Spinal cord (tissue), 10 donors: ENCODE data around the gene SLC29A2. TPM values are rescaled to one million over a fixed set of nuclear protein-coding genes. Genes with fewer than 3 reads are reported as not detected.

ENCODE experiments used
- DNase-seq, 6 donors: peaks; one replicate each; pipeline versions ENCODE4 v3.0.0 to v3.0.0-alpha.2; 2013 to 2015; ENCODE audit warnings: low spot score in 6 of 6, low read depth in 4 of 6
- H3K27ac ChIP-seq: one replicate; pipeline ENCODE4 v1.5.1; 2013; ENCODE audit warnings: low read depth, low read length, control low read depth
- H3K27me3 ChIP-seq: one replicate; pipeline ENCODE4 v1.6.1; 2013; ENCODE audit warnings: low read length; ENCODE audit not compliant: control insufficient read depth, insufficient read depth
- H3K36me3 ChIP-seq: one replicate; pipeline ENCODE4 v1.6.1; 2013; ENCODE audit warnings: low read length; ENCODE audit not compliant: control insufficient read depth, insufficient read depth
- H3K4me1 ChIP-seq: one replicate; pipeline ENCODE4 v1.6.1; 2013; ENCODE audit warnings: low read length; ENCODE audit not compliant: control insufficient read depth, insufficient read depth
- H3K4me3 ChIP-seq: one replicate; pipeline ENCODE4 v1.5.1; 2013; ENCODE audit warnings: low read depth, low read length, control low read depth
- H3K9me3 ChIP-seq: one replicate; pipeline ENCODE4 v1.6.1; 2013; ENCODE audit warnings: low read length; ENCODE audit not compliant: control insufficient read depth, insufficient read depth
- WGBS: methylation state at CpG from one replicate; pipeline ENCODE4 v1.1.5; 2013; ENCODE audit warnings: missing lambda C conversion rate; ENCODE audit not compliant: insufficient coverage; 5-methylcytosine and 5-hydroxymethylcytosine counted together
- polyA plus RNA-seq, 2 donors: library from polyadenylated mRNA; unstranded; fragments of 120-200 nt; gene quantifications; one replicate each; pipeline ENCODE4 v1.2.1, GENCODE V29; 2013; ENCODE audit not compliant: insufficient read length in 2 of 2
- total RNA-seq, 2 donors: library from RNA; depleted of rRNA in 1 of 2; stranded (reverse); fragments of 120-200 nt in 1 of 2; fragments of >200 nt in 1 of 2; gene quantifications; one replicate each; pipeline versions ENCODE4 v1.2.3 to v1.2.4, GENCODE V29; 2013 to 2014
- donor health status: healthy.

SLC29A2 gene
- total and polyA plus RNA-seq, 4 donors: 1.5 to 11.0 (median 5.3) TPM

GRCh38 chr11:66318600-66318970, 53.0 kb downstream of the SLC29A2 start:
- Histone ChIP-seq H3K9me3 (no peaks in the 10 kb centered on the region), H3K36me3 (peaks cover 4% of the 10 kb centered on the region), H3K4me1 (peaks cover 36% of the 10 kb centered on the region), H3K4me3 (no peak overlapping the region), H3K27me3 (no peaks in the 10 kb centered on the region), H3K27ac (peak overlapping the region; percentile 88)
- DNase-seq: no peak
- 87% methylated on average over 3 of the region's 3 CpGs for WGBS

GRCh38 chr11:66317723-66318599, 53.6 kb downstream of the SLC29A2 start:
- peak overlapping the region; percentile 88 for H3K27ac ChIP-seq

GRCh38 chr11:66317322-66317722, 54.2 kb downstream of the SLC29A2 start:
- Histone ChIP-seq H3K4me3 (no peak overlapping the region), H3K9me3 (no peaks in the 10 kb centered on the region), H3K4me1 (peaks cover 48% of the 10 kb centered on the region), H3K27ac (peak overlapping the region; percentile 88), H3K27me3 (no peaks in the 10 kb centered on the region), H3K36me3 (peaks cover 4% of the 10 kb centered on the region)
- peak in 2 of 6 donors; percentile 38 to 52 for DNase-seq
- 18% methylated on average over 12 of the region's 14 CpGs for WGBS

More at GRCh38 chr11:66317723-66318599, 53.6 kb downstream of the SLC29A2 start:
- Histone ChIP-seq H3K36me3 (peaks cover 4% of the 10 kb centered on the region), H3K4me1 (peaks cover 42% of the 10 kb centered on the region), H3K9me3 (no peaks in the 10 kb centered on the region), H3K27me3 (no peaks in the 10 kb centered on the region), H3K4me3 (no peak overlapping the region)
- DNase-seq: peak in 2 of 6 donors; percentile 37 to 49
- WGBS: 59% methylated on average over 12 of the region's 16 CpGs

- Histone ChIP-seq H3K4me3 (peak within 1 kb of the TSS; percentile 45), H3K9me3 (no peaks in the 10 kb centered on the region), H3K27me3 (no peaks in the 10 kb centered on the region), H3K36me3 (peaks cover 4% of the 10 kb centered on the region), H3K27ac (peak within 1 kb of the TSS; percentile 88), H3K4me1 (peaks cover 53% of the 10 kb centered on the region)
- WGBS: 20% methylated on average over 18 of the region's 29 CpGs
- peak in 2 of 6 donors; percentile 56 to 82 for DNase-seq
Measured at GRCh38 chr11:66316849-66317251, 54.7 kb downstream of the SLC29A2 start, which contains the start of gene CD248. TSS of gene CD248 (minus strand) at chr11:66317044. CDS start at chr11:66317027, 17 bp downstream.

- Histone ChIP-seq H3K27ac (peak overlapping the region; percentile 36), H3K9me3 (no peaks in the 10 kb centered on the region), H3K4me3 (peak overlapping the region; percentile 45), H3K27me3 (no peaks in the 10 kb centered on the region), H3K4me1 (peaks cover 57% of the 10 kb centered on the region), H3K36me3 (peaks cover 4% of the 10 kb centered on the region)
- 63% methylated on average over 52 of the region's 52 CpGs for WGBS
- DNase-seq: no peak
Measured at GRCh38 chr11:66315921-66316811, 55.4 kb downstream of the SLC29A2 start.

- peak overlapping the region; percentile 97 for H3K27ac ChIP-seq
- H3K9me3 ChIP-seq: no peaks in the 10 kb centered on the region
- no peak for DNase-seq
- WGBS: 85% methylated on average over 14 of the region's 14 CpGs
- peaks cover 4% of the 10 kb centered on the region for H3K36me3 ChIP-seq
- H3K4me1 ChIP-seq: peaks cover 57% of the 10 kb centered on the region
- no peaks in the 10 kb centered on the region for H3K27me3 ChIP-seq
- peak overlapping the region; percentile 45 for H3K4me3 ChIP-seq
Measured at GRCh38 chr11:66315498-66315885, 56.1 kb downstream of the SLC29A2 start.

- peak overlapping the region; percentile 97 for H3K27ac ChIP-seq
- WGBS: 92% methylated on average over 17 of the region's 17 CpGs
- H3K9me3 ChIP-seq: no peaks in the 10 kb centered on the region
- H3K36me3 ChIP-seq: peaks cover 4% of the 10 kb centered on the region
- DNase-seq: no peak
- no peaks in the 10 kb centered on the region for H3K27me3 ChIP-seq
- peaks cover 57% of the 10 kb centered on the region for H3K4me1 ChIP-seq
- peak overlapping the region; percentile 45 for H3K4me3 ChIP-seq
Measured at GRCh38 chr11:66314561-66315497, 56.7 kb downstream of the SLC29A2 start.

- no peak for DNase-seq
- peaks cover 57% of the 10 kb centered on the region for H3K4me1 ChIP-seq
- no peaks in the 10 kb centered on the region for H3K9me3 ChIP-seq
- peaks cover 4% of the 10 kb centered on the region for H3K36me3 ChIP-seq
- no peaks in the 10 kb centered on the region for H3K27me3 ChIP-seq
- H3K27ac ChIP-seq: peak overlapping the region; percentile 97
- peak overlapping the region; percentile 45 for H3K4me3 ChIP-seq
- no CpG with 5 or more reads among the region's 1 CpG for WGBS
Measured at GRCh38 chr11:66314186-66314501, 57.4 kb downstream of the SLC29A2 start.
